Ovary (tissue), 9 donors: ENCODE measurements around the gene SPAG9. TPM values are rescaled to one million over a fixed set of nuclear protein-coding genes. Genes with fewer than 3 reads are reported as not detected.

ENCODE experiments used
- DNase-seq, 5 donors: peaks; one replicate each; pipeline ENCODE4 v3.0.0-alpha.2; 2019 to 2020
- H3K27ac ChIP-seq, 2 donors: fragments of 200-600 bp; one replicate each; pipeline versions ENCODE4 v1.5.1 to v1.8.0; 2019 to 2022
- H3K27me3 ChIP-seq: fragments of 200-600 bp; one replicate; pipeline ENCODE4 v1.8.0; 2022
- H3K36me3 ChIP-seq: fragments of 200-600 bp; sonication (generic); one replicate; pipeline ENCODE4 v1.5.1; 2019
- H3K4me1 ChIP-seq: one replicate; pipeline ENCODE4 v1.8.1; 2013; ENCODE audit warnings: mild to moderate bottlenecking, moderate library complexity; ENCODE audit not compliant: insufficient read depth
- H3K4me3 ChIP-seq: fragments of 200-600 bp; sonication (generic); one replicate; pipeline ENCODE4 v1.5.1; 2017
- H3K9me3 ChIP-seq, 2 donors: fragments of 200-600 bp in 1 of 2; sonication (generic) in 1 of 2; one replicate each; pipeline versions ENCODE4 v1.5.1 to v1.8.1; 2013 to 2019; ENCODE audit warnings: mild to moderate bottlenecking in 1 of 2, moderate library complexity in 1 of 2
- EP300 ChIP-seq: sonication (generic); formaldehyde crosslinking; IDR thresholded peaks from one replicate; pipeline ENCODE4 v1.6.1; 2017; ENCODE audit warnings: antibody characterized with exemption
- POLR2A ChIP-seq: fragments of 450-650 bp; IDR thresholded peaks from one replicate; pipeline ENCODE4 v1.6.1; 2017; ENCODE audit warnings: antibody characterized with exemption, mild to moderate bottlenecking, moderate library complexity
- WGBS, 3 donors: extraction: QIAGEN DNeasy Blood & Tissue Kit in 1 of 3; methylation state at CpG; one replicate each; pipeline versions ENCODE4 v1.1.5 to v1.1.7; 2013 to 2017; 5-methylcytosine and 5-hydroxymethylcytosine counted together
- intact Hi-C, 4 donors: fragments of 100-400 bp; cut with DNase I; formaldehyde crosslinking; loops; one replicate each; pipeline versions ENCODE4 v1.11.0 to v1.15.1; 2022 to 2023
- polyA plus RNA-seq, 2 donors: library from polyadenylated mRNA; stranded (reverse); fragments of 200-250 nt in 1 of 2; fragments of 350-450 nt in 1 of 2; fragmentation: Illumina TruSeq in 1 of 2; extraction: RNeasy Lipid Tissue Mini Kit (QIAGEN cat#74804) in 1 of 2; gene quantifications; one replicate each; pipeline ENCODE4 v1.2.3, GENCODE V29; 2013 to 2014
- total RNA-seq, 7 donors: library from RNA; depleted of rRNA in 2 of 7; stranded (reverse); fragments of >200 nt in 2 of 7; fragmentation: NEBNext Ultra II Directional in 3 of 7; extraction: Animal tissue kit (Norgen Biotek cat#: 25700) in 3 of 7; gene quantifications; one replicate each; pipeline versions ENCODE4 v1.1.0 to v1.2.4, GENCODE V29; 2016 to 2023
- TF ChIP-seq, protein P1 (sequence below), 3 donors: fragments of 450-650 bp in 2 of 3; fragments of 200-600 bp in 1 of 3; IDR thresholded peaks; one replicate each; pipeline versions ENCODE4 v1.5.1 to v1.8.0; 2016 to 2022; ENCODE audit warnings: antibody characterized with exemption in 3 of 3, mild to moderate bottlenecking in 1 of 3
- donor health status: DM: no; HTN: no; CAD: no; lungs with moderate emphysema.
- donor health status: DM: no; HTN: no; CAD: no.
- donor health status: Bipolar disorder and iron deficiency.
- donor health status: DM: yes; HTN: yes; CAD: no.
- donor health status: DM: no; HTN: no; CAD: no.
- donor health status: DM: yes; HTN: yes; CAD: no.

SPAG9 gene
- total and polyA plus RNA-seq, 9 donors = 28.8 to 103 (median 79.4) TPM

DNA sequence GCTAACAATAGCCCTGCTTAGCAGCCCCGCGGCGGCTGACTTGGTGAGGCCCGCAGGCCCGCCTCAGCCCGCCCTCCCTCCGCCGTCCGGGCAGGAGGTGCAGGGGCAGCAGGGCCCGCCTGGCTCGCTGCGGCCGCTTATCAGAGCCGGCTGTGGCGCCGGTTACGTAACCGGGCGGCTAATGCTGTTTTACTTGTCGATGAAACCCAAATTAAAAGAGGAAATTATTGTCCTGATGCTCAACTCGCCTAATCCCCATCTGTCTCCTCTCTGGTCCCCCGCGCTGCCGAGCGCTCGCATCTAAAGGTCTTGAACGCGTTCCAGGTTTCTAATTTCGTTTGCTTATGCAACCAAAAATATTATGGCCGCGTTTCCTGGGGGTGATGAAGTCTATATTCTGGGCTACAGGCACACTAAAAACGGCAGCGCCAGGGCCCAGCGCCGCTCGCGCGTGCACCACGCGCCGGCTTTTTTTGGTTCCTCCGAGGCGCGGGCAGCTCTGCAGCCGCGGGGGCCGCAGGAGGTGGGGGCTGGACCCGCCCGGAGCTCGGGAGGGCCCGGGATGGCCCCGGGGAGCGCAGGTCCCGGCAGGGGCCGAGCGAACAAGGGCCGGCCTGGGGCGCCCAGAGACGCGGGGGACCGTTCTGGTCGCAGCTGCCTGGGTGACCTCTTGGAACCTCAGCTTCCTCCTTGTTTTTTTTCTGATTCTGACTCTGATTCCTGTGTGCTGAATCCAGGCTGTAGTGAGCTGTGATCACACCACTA is 189.3 kb downstream of the SPAG9 start:
- peak; percentile 82 to 89 (median 84) for DNase-seq
- Histone ChIP-seq H3K27me3 (no peaks in the 10 kb centered on the region), H3K27ac (peak overlapping the region; percentile 85 to 96), H3K36me3 (no peaks in the 10 kb centered on the region), H3K4me1 (peaks cover 2% of the 10 kb centered on the region), H3K4me3 (peak overlapping the region; percentile 42), H3K9me3 (no peaks in the 10 kb centered on the region)
- intact Hi-C loops = loop anchor here in 2 of 4 donors (2.0 to 5.0 kb wide), 2 partner anchors 27 to 64 kb away; partner anchors contain the start of gene TOB1 (in 2 of the 2)
- WGBS, 3 donors = 0 to 1% (median 1%) methylated on average over 60 to 62 of the region's 62 CpGs
- TF ChIP-seq EP300 (no peak), POLR2A (peak; percentile 33)

DNA sequence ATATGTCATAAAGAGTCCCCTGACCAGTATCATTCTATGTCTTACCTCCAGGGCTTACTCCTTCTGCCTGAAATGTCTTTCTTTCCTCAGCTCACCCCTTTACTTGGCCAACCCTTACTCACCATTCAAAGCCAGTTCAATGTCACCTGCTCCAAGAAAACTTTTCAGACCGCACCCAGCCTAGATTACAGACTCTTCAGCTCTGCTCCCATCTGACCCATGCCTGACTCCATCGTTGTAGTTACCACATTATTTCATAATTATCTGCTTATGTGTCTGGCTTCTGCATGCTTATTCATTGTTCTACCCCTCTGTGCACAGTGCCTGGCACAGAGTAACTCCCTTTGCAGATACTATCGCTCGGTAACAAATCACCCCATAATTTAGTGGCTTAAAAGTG is 192.0 kb downstream of the SPAG9 start:
- Histone ChIP-seq H3K27me3 (no peaks in the 10 kb centered on the region), H3K9me3 (no peaks in the 10 kb centered on the region), H3K4me3 (no peak overlapping the region), H3K36me3 (no peaks in the 10 kb centered on the region), H3K4me1 (peaks cover 2% of the 10 kb centered on the region), H3K27ac (no peak overlapping the region)
- WGBS, 3 donors = 78 to 85% (median 81%) methylated on average over 4 of the region's 4 CpGs
- DNase-seq = no peak
- intact Hi-C loops = no loop called here
- TF ChIP-seq, protein P1, sequence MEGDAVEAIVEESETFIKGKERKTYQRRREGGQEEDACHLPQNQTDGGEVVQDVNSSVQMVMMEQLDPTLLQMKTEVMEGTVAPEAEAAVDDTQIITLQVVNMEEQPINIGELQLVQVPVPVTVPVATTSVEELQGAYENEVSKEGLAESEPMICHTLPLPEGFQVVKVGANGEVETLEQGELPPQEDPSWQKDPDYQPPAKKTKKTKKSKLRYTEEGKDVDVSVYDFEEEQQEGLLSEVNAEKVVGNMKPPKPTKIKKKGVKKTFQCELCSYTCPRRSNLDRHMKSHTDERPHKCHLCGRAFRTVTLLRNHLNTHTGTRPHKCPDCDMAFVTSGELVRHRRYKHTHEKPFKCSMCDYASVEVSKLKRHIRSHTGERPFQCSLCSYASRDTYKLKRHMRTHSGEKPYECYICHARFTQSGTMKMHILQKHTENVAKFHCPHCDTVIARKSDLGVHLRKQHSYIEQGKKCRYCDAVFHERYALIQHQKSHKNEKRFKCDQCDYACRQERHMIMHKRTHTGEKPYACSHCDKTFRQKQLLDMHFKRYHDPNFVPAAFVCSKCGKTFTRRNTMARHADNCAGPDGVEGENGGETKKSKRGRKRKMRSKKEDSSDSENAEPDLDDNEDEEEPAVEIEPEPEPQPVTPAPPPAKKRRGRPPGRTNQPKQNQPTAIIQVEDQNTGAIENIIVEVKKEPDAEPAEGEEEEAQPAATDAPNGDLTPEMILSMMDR (IDR thresholded peaks at IDR 0.05) = no peak
- TF ChIP-seq EP300 (no peak), POLR2A (no peak)

DNA sequence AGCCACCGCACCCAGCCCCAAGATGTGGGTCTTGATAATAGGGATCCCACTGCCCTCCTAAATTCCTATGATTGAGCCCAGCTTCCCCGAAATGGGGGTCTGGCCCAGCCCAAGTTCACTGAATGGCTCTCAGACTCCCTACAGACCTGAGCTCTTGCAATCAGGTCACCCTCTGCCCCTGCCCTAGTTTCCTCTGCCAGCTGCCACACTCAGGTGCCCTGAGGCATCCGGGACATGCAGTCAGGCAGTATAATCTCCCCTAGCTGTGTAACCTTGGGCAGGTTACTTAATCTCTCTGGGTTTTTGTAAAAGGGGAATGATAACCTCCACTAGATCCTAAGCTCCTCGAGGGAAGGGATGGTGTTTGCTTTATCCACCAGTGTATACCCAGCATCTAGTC is 193.4 kb downstream of the SPAG9 start:
- 92 to 95% (median 93%) methylated on average over 4 of the region's 4 CpGs for WGBS, 3 donors
- no peak for DNase-seq
- Histone ChIP-seq H3K4me3 (no peak overlapping the region), H3K9me3 (no peaks in the 10 kb centered on the region), H3K27ac (no peak overlapping the region), H3K4me1 (peaks cover 2% of the 10 kb centered on the region), H3K36me3 (no peaks in the 10 kb centered on the region), H3K27me3 (no peaks in the 10 kb centered on the region)
- intact Hi-C loops = no loop called here
- TF ChIP-seq POLR2A (no peak), EP300 (no peak)
- TF ChIP-seq, protein P1 (IDR thresholded peaks at IDR 0.05) = no peak

DNA sequence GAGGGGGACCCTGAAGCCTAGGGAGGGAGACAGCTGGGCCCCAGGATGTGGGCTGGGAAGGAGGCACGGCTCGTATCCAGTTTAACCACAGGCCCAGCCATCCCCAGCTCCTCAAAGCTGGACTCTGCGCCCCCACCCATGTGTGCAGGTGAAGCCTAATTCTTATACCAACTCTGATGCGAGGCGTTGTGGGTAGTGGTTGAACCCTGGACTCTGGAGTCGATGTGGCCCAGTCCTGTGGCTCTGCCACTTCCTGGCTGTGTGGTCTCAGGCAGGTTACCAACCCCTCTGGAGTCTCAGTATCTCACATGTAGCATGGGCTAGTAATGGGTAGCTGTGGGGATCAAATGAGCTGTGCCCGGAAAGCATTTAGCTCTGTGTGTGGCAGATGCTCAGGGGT is 194.1 kb downstream of the SPAG9 start:
- no peaks in the 10 kb centered on the region for H3K27me3 ChIP-seq
- TF ChIP-seq, protein P1 (IDR thresholded peaks at IDR 0.05) = no peak
- TF ChIP-seq EP300 (no peak), POLR2A (no peak)
- 92 to 96% (median 93%) methylated on average over 7 of the region's 7 CpGs for WGBS, 3 donors
- no peak overlapping the region for H3K4me3 ChIP-seq
- intact Hi-C loops = no loop called here
- H3K27ac ChIP-seq = no peak overlapping the region
- no peaks in the 10 kb centered on the region for H3K9me3 ChIP-seq
- no peak for DNase-seq
- no peaks in the 10 kb centered on the region for H3K36me3 ChIP-seq
- peaks cover under 1% of the 10 kb centered on the region for H3K4me1 ChIP-seq

DNA sequence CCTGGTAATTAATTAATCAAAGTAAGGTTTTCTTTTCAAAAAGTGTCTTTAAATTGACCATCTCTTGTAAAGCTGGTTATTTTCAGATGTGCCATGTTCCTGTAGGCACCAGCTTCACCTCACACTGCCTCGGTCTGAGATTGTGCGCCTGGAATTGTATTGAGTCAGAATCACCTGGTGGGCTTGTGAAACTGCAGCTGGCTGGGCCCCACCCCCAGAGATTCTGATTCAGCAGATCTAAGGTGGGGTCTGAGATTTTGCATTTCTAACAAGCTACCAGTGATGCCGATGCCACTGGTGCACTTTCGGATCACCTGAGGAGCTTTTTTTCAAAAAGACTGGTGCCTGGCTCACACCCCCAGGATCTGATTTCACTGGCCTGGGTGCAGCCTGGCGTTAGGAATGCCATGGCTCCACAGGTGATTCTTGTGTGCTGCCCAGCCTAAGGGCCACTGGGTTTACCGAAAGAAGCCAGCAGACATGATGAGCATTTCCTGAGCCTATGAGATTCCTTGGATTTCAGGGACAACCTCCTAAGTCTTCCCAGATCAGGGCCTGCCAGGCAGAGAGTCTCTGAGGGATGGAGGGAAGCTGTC is 195.3 kb downstream of the SPAG9 start:
- Histone ChIP-seq H3K27ac (no peak overlapping the region), H3K27me3 (no peaks in the 10 kb centered on the region), H3K36me3 (no peaks in the 10 kb centered on the region), H3K4me3 (no peak overlapping the region), H3K4me1 (no peaks in the 10 kb centered on the region), H3K9me3 (no peaks in the 10 kb centered on the region)
- 81 to 85% (median 83%) methylated on average over 6 of the region's 6 CpGs for WGBS, 3 donors
- TF ChIP-seq POLR2A (no peak), EP300 (no peak)
- TF ChIP-seq, protein P1 (IDR thresholded peaks at IDR 0.05) = no peak
- no peak for DNase-seq
- intact Hi-C loops = no loop called here
